ENCODE measurements around the gene PIWIL4.

DNA sequence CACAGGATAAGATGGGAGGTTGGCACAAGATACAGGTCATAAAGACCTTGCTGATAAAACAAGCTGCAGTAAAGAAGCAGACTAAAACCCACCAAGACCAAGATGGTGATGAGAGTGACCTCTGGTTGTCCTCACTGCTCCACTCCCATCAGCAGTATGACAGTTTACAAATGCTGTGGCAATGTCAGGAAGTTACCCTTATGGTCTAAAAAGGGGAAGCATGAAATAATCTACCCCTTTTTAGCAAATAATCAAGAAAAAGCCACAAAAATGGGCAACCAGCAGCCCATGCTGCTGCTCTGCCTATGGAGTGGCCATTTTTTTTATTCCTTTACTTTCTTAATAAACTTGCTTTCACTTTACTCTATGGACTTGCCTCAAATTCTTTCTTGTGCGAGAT, 8.7 kb upstream of the PIWIL4 start:
- TF ChIP-seq POLR2A (IDR thresholded peaks at IDR 0.05), result no peak
- TF ChIP-seq, protein P1, sequence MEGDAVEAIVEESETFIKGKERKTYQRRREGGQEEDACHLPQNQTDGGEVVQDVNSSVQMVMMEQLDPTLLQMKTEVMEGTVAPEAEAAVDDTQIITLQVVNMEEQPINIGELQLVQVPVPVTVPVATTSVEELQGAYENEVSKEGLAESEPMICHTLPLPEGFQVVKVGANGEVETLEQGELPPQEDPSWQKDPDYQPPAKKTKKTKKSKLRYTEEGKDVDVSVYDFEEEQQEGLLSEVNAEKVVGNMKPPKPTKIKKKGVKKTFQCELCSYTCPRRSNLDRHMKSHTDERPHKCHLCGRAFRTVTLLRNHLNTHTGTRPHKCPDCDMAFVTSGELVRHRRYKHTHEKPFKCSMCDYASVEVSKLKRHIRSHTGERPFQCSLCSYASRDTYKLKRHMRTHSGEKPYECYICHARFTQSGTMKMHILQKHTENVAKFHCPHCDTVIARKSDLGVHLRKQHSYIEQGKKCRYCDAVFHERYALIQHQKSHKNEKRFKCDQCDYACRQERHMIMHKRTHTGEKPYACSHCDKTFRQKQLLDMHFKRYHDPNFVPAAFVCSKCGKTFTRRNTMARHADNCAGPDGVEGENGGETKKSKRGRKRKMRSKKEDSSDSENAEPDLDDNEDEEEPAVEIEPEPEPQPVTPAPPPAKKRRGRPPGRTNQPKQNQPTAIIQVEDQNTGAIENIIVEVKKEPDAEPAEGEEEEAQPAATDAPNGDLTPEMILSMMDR (IDR thresholded peaks at IDR 0.05), result no peak
- no peak for TF ChIP-seq POLR2AphosphoS5 (IDR thresholded peaks at IDR 0.05)

Measured in breast epithelium (tissue), 3 donors.